Neural progenitor cell (in vitro differentiated cells): Measurements from ENCODE around the gene SLC2A13. TPM values are rescaled to one million over a fixed set of nuclear protein-coding genes. Genes with fewer than 3 reads are reported as not detected.

Experiments
- DNase-seq: peaks from one replicate; pipeline ENCODE4 v3.0.0-alpha.2; 2016; ENCODE audit warnings: low spot score
- H2AFZ ChIP-seq: fragments of 200-600 bp; sonication (generic); replicated peaks from 2 replicates; pipeline ENCODE4 v1.6.1; 2016; ENCODE audit warnings: antibody characterized with exemption
- H3F3A ChIP-seq: fragments of 200-600 bp; sonication (generic); 2 replicates; pipeline ENCODE4 v1.6.1; 2016; ENCODE audit warnings: antibody characterized with exemption, low read depth
- H3K27ac ChIP-seq: fragments of 200-600 bp; sonication (generic); 2 replicates; pipeline ENCODE4 v1.5.1; 2016; ENCODE audit warnings: mild to moderate bottlenecking
- H3K27me3 ChIP-seq: fragments of 200-600 bp; sonication (generic); 2 replicates; pipeline ENCODE4 v1.6.1; 2016; ENCODE audit warnings: mild to moderate bottlenecking, moderate library complexity
- H3K36me3 ChIP-seq: fragments of 200-600 bp; sonication (generic); 2 replicates; pipeline ENCODE4 v1.5.1; 2016
- H3K4me1 ChIP-seq: fragments of 200-600 bp; sonication (generic); 2 replicates; pipeline ENCODE4 v1.6.1; 2016; ENCODE audit warnings: mixed run types
- H3K4me2 ChIP-seq: fragments of 200-600 bp; sonication (generic); 2 replicates; pipeline ENCODE4 v1.6.1; 2016
- H3K4me3 ChIP-seq: fragments of 200-600 bp; sonication (generic); 2 replicates; pipeline ENCODE4 v1.5.1; 2016
- H3K79me2 ChIP-seq: fragments of 200-600 bp; sonication (generic); 2 replicates; pipeline ENCODE4 v1.6.1; 2016; ENCODE audit warnings: low read depth
- H3K9ac ChIP-seq: fragments of 200-600 bp; sonication (generic); 2 replicates; pipeline ENCODE4 v1.6.1; 2016
- H3K9me3 ChIP-seq: fragments of 200-600 bp; sonication (generic); 2 replicates; pipeline ENCODE4 v1.5.1; 2016; ENCODE audit warnings: low read depth
- H4K20me1 ChIP-seq: fragments of 200-600 bp; sonication (generic); 2 replicates; pipeline ENCODE4 v1.6.1; 2016; ENCODE audit warnings: low read depth
- H3K27ac Mint-ChIP-seq: 3 replicates; pipeline ENCODE4 v1.8.0; 2021; ENCODE audit warnings: mixed read lengths
- H3K27me3 Mint-ChIP-seq: 2 replicates; pipeline ENCODE4 v1.8.0; 2022; ENCODE audit warnings: low read depth, mild to moderate bottlenecking, inconsistent platforms, moderate library complexity, mixed read lengths; ENCODE audit not compliant: insufficient read depth
- H3K36me3 Mint-ChIP-seq: 3 replicates; pipeline ENCODE4 v1.8.0; 2021; ENCODE audit warnings: mixed read lengths
- H3K4me1 Mint-ChIP-seq: 3 replicates; pipeline ENCODE4 v1.8.0; 2021; ENCODE audit warnings: mixed read lengths
- H3K4me3 Mint-ChIP-seq: 3 replicates; pipeline ENCODE4 v1.8.0; 2021; ENCODE audit warnings: mild to moderate bottlenecking, moderate library complexity, mixed read lengths
- H3K9me3 Mint-ChIP-seq: 3 replicates; pipeline ENCODE4 v1.8.0; 2020; ENCODE audit warnings: mixed read lengths
- EZH2 ChIP-seq: fragments of 200-600 bp; sonication (generic); IDR thresholded peaks from 2 replicates; pipeline ENCODE4 v1.6.1; 2017; ENCODE audit warnings: antibody characterized with exemption, mild to moderate bottlenecking, moderate library complexity
- EZH2phosphoT487 ChIP-seq: fragments of 200-600 bp; sonication (generic); IDR thresholded peaks from 2 replicates; pipeline ENCODE4 v1.6.1; 2017; ENCODE audit warnings: antibody characterized with exemption
- total RNA-seq: library from RNA; depleted of rRNA; stranded (reverse); fragments of >200 nt; gene quantifications from 2 replicates; pipeline ENCODE4 v1.2.3, GENCODE V29; 2015; ENCODE audit warnings: low replicate concordance
- TF ChIP-seq, protein P1 (sequence below): fragments of 200-600 bp; sonication (generic); IDR thresholded peaks from 2 replicates; pipeline ENCODE4 v1.5.1; 2017; ENCODE audit warnings: antibody characterized with exemption, mild to moderate bottlenecking

SLC2A13 gene
- total RNA-seq, 1 donor from 2014 or later: 11.1 TPM

DNA sequence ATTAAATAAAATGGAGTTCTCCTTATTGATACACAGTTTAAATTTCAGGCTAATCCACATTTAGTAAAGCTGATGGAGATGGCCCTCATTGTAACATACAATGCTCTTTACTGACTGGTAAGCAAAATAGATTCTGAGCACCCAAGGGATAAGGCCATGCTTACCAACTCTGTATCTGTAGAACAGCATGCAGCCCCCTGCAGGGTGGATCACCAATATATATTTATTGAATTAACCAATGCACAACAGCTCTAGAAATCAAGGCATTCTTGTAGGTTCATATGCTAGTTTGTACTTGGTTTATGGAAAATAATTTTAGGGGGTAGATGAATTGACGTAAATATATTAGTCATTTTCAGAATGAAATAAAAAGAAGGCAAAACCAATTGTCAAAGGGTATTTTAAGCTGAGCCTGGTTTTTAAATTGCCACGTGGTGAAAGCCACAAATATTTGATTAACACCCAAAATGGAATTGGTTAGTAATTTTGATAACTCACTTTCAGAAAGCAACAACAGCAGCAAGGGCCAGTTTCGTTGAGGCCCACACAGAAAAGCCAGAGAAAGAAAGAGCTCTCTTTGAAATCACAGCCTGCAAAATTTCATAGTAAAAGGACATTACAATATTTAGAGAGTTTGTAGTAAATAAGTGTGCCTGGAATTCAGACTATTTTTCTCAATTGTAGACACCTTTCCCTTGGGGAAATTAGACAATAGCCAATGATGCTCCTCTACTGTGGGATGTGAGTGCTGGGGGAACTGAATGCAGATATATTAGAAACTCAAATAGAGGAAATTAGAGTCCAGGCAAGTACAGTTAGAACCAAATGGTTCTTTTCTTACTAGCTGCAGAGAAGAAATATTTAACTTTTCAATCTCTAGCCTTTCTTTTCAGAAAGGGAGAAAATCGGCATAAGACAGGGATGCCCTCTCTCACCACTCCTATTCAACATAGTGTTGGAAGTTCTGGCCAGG is 270.1 kb downstream of the SLC2A13 start:
- Histone ChIP-seq H3K9me3 (no peaks in the 10 kb centered on the region), H3K4me3 (no peak overlapping the region), H3F3A (no peaks in the 10 kb centered on the region), H3K4me2 (no peak overlapping the region), H3K4me1 (no peaks in the 10 kb centered on the region), H3K79me2 (no peaks in the 10 kb centered on the region), H2AFZ (no peak overlapping the region), H4K20me1 (no peaks in the 10 kb centered on the region), H3K27ac (no peak overlapping the region), H3K9ac (no peak overlapping the region), H3K27me3 (no peaks in the 10 kb centered on the region), H3K36me3 (no peaks in the 10 kb centered on the region)
- Mint-ChIP-seq H3K27ac (no peak overlapping the region), H3K27me3 (no peaks in the 10 kb centered on the region), H3K4me3 (no peak overlapping the region), H3K9me3 (no peaks in the 10 kb centered on the region), H3K4me1 (no peaks in the 10 kb centered on the region), H3K36me3 (no peaks in the 10 kb centered on the region)
- TF ChIP-seq EZH2: no peak
- TF ChIP-seq, protein P1, sequence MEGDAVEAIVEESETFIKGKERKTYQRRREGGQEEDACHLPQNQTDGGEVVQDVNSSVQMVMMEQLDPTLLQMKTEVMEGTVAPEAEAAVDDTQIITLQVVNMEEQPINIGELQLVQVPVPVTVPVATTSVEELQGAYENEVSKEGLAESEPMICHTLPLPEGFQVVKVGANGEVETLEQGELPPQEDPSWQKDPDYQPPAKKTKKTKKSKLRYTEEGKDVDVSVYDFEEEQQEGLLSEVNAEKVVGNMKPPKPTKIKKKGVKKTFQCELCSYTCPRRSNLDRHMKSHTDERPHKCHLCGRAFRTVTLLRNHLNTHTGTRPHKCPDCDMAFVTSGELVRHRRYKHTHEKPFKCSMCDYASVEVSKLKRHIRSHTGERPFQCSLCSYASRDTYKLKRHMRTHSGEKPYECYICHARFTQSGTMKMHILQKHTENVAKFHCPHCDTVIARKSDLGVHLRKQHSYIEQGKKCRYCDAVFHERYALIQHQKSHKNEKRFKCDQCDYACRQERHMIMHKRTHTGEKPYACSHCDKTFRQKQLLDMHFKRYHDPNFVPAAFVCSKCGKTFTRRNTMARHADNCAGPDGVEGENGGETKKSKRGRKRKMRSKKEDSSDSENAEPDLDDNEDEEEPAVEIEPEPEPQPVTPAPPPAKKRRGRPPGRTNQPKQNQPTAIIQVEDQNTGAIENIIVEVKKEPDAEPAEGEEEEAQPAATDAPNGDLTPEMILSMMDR: no peak
- no peak for TF ChIP-seq EZH2phosphoT487
- DNase-seq: no peak

DNA sequence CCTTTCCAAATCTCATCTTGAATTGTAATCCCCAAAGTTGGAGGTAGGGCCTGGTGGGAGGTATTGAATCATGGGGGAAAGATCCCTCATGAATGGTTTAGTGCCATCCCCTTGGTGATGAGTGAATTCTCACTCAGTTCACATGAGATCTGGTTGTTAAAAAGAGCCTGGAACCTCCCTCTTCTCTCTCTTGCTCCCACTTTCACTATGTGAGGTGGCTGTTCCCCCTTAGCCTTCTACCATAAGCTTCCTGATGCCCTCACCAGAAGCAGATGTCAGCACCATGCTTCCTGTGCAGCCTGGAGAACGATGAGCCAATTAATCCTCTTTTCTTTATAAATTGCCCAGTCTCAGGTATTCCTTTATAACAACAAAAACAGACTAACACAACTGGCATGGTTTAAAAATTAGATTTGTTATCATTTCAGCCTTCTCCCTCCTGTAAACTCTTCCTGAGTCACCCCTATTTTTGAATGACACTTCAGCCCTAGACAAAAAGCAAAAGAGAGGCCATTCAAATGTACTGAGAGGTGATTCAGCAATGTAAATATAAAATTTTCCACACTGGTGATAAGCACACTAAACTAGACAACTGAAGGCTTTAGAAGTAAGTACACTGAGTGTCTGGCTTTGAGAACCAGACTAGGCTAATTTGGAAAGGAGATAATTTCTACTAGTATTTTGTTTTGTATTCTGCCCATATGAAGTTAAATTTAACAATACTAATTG is 274.1 kb downstream of the SLC2A13 start:
- no peak overlapping the region for H3K27ac Mint-ChIP-seq
- H3K27me3 ChIP-seq: no peaks in the 10 kb centered on the region
- no peaks in the 10 kb centered on the region for H3K79me2 ChIP-seq
- DNase-seq: no peak
- H3K4me2 ChIP-seq: no peak overlapping the region
- no peaks in the 10 kb centered on the region for H3K4me1 ChIP-seq
- no peaks in the 10 kb centered on the region for H3K9me3 ChIP-seq
- peaks cover 1% of the 10 kb centered on the region for H3K36me3 Mint-ChIP-seq
- TF ChIP-seq, protein P1: no peak
- TF ChIP-seq EZH2phosphoT487: no peak
- TF ChIP-seq EZH2: no peak
- no peaks in the 10 kb centered on the region for H3K9me3 Mint-ChIP-seq
- H3K4me3 Mint-ChIP-seq: no peak overlapping the region
- H3K36me3 ChIP-seq: no peaks in the 10 kb centered on the region
- no peaks in the 10 kb centered on the region for H3K4me1 Mint-ChIP-seq
- H3K27me3 Mint-ChIP-seq: no peaks in the 10 kb centered on the region
- no peak overlapping the region for H3K4me3 ChIP-seq
- no peak overlapping the region for H3K9ac ChIP-seq
- H3K27ac ChIP-seq: no peak overlapping the region
- H4K20me1 ChIP-seq: no peaks in the 10 kb centered on the region
- H3F3A ChIP-seq: no peaks in the 10 kb centered on the region
- no peak overlapping the region for H2AFZ ChIP-seq

DNA sequence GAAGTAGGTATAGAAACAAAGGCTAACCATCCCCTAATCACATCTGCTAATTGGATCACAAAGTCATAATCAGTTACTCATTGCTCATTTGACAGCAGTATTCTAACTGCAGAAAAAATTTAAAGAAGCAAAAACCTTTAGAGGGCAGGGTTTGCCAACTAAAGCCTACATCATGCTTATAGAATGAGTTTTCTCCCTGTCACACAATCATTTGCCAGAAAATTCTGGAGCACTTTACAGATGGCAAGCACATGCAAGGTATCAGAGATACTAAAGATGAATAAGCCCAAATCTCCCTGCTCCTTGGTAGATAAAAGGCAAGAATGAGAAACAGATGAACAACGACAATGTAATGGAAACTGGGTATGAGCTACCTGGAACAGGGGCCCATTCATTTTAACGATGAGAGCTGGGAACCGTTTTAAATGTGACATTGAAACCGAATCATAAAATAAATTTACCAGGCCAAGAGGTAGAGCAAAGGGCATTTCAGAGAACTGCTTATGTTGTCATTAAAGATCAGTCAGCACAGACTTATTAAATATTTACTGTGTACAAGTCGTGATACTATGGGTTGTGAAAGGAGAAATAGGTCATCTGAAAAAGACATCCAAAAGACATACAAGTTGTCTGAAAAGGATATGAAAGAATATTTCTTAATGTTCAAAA is 274.9 kb downstream of the SLC2A13 start:
- Histone ChIP-seq H3K4me2 (no peak overlapping the region), H3F3A (no peaks in the 10 kb centered on the region), H3K4me3 (no peak overlapping the region), H3K4me1 (no peaks in the 10 kb centered on the region), H2AFZ (no peak overlapping the region), H3K27me3 (no peaks in the 10 kb centered on the region), H3K36me3 (no peaks in the 10 kb centered on the region), H4K20me1 (no peaks in the 10 kb centered on the region), H3K9me3 (no peaks in the 10 kb centered on the region), H3K27ac (no peak overlapping the region), H3K9ac (no peak overlapping the region), H3K79me2 (no peaks in the 10 kb centered on the region)
- no peaks in the 10 kb centered on the region for H3K4me1 Mint-ChIP-seq
- H3K9me3 Mint-ChIP-seq: no peaks in the 10 kb centered on the region
- TF ChIP-seq EZH2: no peak
- TF ChIP-seq EZH2phosphoT487: no peak
- TF ChIP-seq, protein P1: no peak
- H3K4me3 Mint-ChIP-seq: no peak overlapping the region
- H3K27ac Mint-ChIP-seq: no peak overlapping the region
- H3K36me3 Mint-ChIP-seq: peaks cover 1% of the 10 kb centered on the region
- DNase-seq: no peak
- H3K27me3 Mint-ChIP-seq: no peaks in the 10 kb centered on the region
